Stimulated activated CD8-positive, alpha-beta memory T cell treated with anti-CD3 and anti-CD28 coated beads, Interleukin-4, amount 100 ng/mL, for 24 hours (primary cell): Measurements from ENCODE around the gene KLF15.
"Not testable (repeated sequence)": the region's sequence is repeated elsewhere in the genome, so short reads cannot be mapped to it uniquely, and the experiment has no call there.

Source experiments
- DNase-seq: peaks from one replicate; pipeline ENCODE4 v3.0.0-alpha.2; 2020; ENCODE audit warnings: low read depth

KLF15 gene

GRCh38 chr3:126346466-126346865 lies 10.7 kb downstream of the KLF15 start:
- DNase-seq, result no peak

- no peak for DNase-seq
Measured at GRCh38 chr3:126345641-126346460, 11.4 kb downstream of the KLF15 start.

- no peak for DNase-seq
Measured at GRCh38 chr3:126345231-126345630, 12.0 kb downstream of the KLF15 start.

GRCh38 chr3:126344380-126345041 lies 12.7 kb downstream of the KLF15 start:
- DNase-seq, result no peak

GRCh38 chr3:126343649-126344035 lies 13.6 kb downstream of the KLF15 start:
- no peak for DNase-seq

- DNase-seq, result no peak
Measured at GRCh38 chr3:126342991-126343648, 14.1 kb downstream of the KLF15 start.

- DNase-seq, result no peak
Measured at GRCh38 chr3:126342211-126342610, 15.0 kb downstream of the KLF15 start.

- no peak for DNase-seq
Measured at GRCh38 chr3:126341755-126342150, 15.5 kb downstream of the KLF15 start.

GRCh38 chr3:126340943-126341754 lies 16.1 kb downstream of the KLF15 start:
- no peak for DNase-seq

- no peak for DNase-seq
Measured at GRCh38 chr3:126340596-126340942, 16.6 kb downstream of the KLF15 start.

GRCh38 chr3:126340081-126340511 lies 17.1 kb downstream of the KLF15 start:
- DNase-seq, result no peak

GRCh38 chr3:126339466-126339865 lies 17.7 kb downstream of the KLF15 start:
- DNase-seq, result no peak

GRCh38 chr3:126338790-126339288 lies 18.4 kb downstream of the KLF15 start:
- no peak for DNase-seq

GRCh38 chr3:126337980-126338651 lies 19.1 kb downstream of the KLF15 start:
- no peak for DNase-seq

- not testable (repeated sequence) for DNase-seq
Measured at GRCh38 chr3:126331812-126332336, 25.3 kb downstream of the KLF15 start.

- no peak for DNase-seq
Measured at GRCh38 chr3:126329927-126330725, 27.1 kb downstream of the KLF15 start.

GRCh38 chr3:126326629-126327028 lies 30.6 kb downstream of the KLF15 start:
- DNase-seq, result no peak

GRCh38 chr3:126322181-126322967 lies 34.8 kb downstream of the KLF15 start:
- no peak for DNase-seq

GRCh38 chr3:126321490-126321889 lies 35.7 kb downstream of the KLF15 start:
- DNase-seq, result no peak
